ENCODE results near the gene RNASEH2B.

The RNASEH2B gene

DNA sequence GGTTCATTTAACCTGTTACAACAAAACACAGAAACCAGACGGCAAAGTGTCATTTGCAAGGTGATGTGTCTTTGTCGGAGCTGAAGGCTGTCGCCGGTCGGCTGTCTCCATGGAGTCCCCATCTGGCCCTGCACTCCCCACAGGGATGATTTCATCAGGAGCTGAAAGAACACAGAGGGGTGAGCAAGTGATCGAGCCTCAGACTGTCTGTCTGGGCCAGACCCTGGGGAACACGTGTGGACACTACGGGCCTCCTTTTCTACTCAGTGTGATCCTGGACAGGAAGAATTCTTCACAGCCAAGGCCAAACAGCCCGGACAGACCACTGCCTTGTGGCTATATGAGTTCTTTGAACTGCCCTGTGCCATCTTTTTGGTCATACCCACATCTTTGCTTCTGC, 85.1 kb downstream of the RNASEH2B start:
- TF ChIP-seq, protein P1, sequence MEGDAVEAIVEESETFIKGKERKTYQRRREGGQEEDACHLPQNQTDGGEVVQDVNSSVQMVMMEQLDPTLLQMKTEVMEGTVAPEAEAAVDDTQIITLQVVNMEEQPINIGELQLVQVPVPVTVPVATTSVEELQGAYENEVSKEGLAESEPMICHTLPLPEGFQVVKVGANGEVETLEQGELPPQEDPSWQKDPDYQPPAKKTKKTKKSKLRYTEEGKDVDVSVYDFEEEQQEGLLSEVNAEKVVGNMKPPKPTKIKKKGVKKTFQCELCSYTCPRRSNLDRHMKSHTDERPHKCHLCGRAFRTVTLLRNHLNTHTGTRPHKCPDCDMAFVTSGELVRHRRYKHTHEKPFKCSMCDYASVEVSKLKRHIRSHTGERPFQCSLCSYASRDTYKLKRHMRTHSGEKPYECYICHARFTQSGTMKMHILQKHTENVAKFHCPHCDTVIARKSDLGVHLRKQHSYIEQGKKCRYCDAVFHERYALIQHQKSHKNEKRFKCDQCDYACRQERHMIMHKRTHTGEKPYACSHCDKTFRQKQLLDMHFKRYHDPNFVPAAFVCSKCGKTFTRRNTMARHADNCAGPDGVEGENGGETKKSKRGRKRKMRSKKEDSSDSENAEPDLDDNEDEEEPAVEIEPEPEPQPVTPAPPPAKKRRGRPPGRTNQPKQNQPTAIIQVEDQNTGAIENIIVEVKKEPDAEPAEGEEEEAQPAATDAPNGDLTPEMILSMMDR (conservative IDR thresholded peaks at IDR 0.05; ENCODE audit: control insufficient read depth, insufficient read depth, low read depth, low read length) = no peak
- no peak for DNase-seq (ENCODE audit: low read depth)

DNA sequence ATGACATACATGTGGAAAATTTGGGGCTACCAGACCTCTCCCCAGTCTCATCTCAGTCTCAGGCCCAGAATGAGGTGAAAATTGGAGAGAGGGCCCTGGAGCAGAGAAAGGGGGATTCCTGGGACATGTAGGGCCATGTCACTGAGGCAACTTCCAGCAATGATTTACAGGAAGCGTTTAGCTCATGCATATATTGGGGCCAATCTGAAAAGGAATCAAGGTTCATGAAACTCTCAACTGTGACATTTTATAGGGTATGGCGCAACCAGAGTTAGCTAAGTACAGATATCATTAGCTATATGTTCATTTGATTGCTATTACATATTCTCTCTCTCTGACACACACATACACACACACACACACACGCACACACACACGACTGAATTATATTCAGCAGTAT, 86.3 kb downstream of the RNASEH2B start:
- no peak for DNase-seq (ENCODE audit: low read depth)
- no peak overlapping the region for H3K4me3 ChIP-seq (ENCODE audit: control insufficient read depth, low read depth, low read length)
- TF ChIP-seq, protein P1 (conservative IDR thresholded peaks at IDR 0.05; ENCODE audit: control insufficient read depth, insufficient read depth, low read depth, low read length) = no peak

More for the DNA sequence above, 85.1 kb downstream of the RNASEH2B start:
- H3K4me3 ChIP-seq (ENCODE audit: control insufficient read depth, low read depth, low read length) = no peak overlapping the region

DNA sequence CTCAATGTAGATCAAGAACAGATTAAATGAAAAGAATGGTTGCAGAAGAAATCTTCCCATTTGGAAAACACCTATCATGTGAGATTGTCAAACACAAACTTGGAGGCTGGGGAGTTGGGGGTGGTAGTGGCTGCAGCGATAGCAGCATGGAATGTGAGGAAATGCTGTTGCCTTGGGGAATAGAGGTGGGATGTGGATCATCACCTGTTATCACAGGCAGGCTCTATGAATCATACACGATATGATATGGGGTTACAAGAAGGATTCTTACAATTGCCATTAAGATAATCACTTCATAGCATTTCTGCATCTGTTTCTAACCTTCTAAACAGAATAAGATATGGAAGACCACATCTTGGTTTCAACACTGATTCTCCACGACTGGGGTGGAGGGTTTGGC, 88.7 kb downstream of the RNASEH2B start:
- TF ChIP-seq, protein P1 (conservative IDR thresholded peaks at IDR 0.05; ENCODE audit: control insufficient read depth, insufficient read depth, low read depth, low read length) = no peak
- DNase-seq (ENCODE audit: low read depth) = no peak

DNA sequence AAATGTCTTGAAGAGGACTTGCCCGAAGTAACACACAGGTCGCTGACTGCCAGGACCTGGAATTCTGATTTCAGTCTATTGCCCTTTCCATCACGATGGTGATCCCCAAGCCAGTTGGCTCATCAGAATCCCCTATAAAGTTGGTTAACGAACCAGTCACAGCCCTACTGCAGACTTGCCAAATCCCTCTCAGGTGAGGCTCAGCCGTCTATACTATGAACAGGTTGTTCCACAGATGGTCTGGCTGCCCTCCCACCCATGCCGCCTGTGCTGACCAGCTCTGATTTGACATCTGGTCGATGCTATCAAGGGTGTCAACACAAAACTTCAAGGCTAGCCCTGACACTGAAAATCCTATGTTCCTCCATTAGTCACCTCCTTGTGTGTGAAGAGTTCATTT, 90.0 kb downstream of the RNASEH2B start:
- no peak for DNase-seq (ENCODE audit: low read depth)
- TF ChIP-seq, protein P1 (conservative IDR thresholded peaks at IDR 0.05; ENCODE audit: control insufficient read depth, insufficient read depth, low read depth, low read length) = no peak
- no peak overlapping the region for H3K4me3 ChIP-seq (ENCODE audit: control insufficient read depth, low read depth, low read length)

More for the DNA sequence above, 88.7 kb downstream of the RNASEH2B start:
- no peak overlapping the region for H3K4me3 ChIP-seq (ENCODE audit: control insufficient read depth, low read depth, low read length)

DNA sequence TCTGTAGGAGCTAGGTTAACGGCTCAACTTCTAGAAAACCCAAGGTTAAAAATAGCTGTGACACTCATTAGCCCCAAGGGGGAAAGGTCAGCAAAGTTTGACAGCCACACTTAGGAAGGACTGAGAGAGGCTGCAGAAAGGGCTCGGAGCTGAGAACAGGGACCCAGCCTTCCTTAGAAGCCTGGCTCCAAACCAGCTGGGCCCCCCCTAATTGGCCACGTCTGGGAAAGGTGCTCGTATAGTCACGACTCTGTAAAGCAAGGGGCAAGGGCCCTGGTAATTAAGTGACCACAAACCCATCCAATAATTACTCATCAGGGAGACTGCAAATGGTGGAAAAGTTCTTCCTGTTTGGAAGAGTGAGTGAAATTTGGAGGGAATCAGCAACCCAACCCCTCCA, 90.5 kb downstream of the RNASEH2B start:
- no peak for DNase-seq (ENCODE audit: low read depth)
- no peak overlapping the region for H3K4me3 ChIP-seq (ENCODE audit: control insufficient read depth, low read depth, low read length)
- TF ChIP-seq, protein P1 (conservative IDR thresholded peaks at IDR 0.05; ENCODE audit: control insufficient read depth, insufficient read depth, low read depth, low read length) = no peak

DNA sequence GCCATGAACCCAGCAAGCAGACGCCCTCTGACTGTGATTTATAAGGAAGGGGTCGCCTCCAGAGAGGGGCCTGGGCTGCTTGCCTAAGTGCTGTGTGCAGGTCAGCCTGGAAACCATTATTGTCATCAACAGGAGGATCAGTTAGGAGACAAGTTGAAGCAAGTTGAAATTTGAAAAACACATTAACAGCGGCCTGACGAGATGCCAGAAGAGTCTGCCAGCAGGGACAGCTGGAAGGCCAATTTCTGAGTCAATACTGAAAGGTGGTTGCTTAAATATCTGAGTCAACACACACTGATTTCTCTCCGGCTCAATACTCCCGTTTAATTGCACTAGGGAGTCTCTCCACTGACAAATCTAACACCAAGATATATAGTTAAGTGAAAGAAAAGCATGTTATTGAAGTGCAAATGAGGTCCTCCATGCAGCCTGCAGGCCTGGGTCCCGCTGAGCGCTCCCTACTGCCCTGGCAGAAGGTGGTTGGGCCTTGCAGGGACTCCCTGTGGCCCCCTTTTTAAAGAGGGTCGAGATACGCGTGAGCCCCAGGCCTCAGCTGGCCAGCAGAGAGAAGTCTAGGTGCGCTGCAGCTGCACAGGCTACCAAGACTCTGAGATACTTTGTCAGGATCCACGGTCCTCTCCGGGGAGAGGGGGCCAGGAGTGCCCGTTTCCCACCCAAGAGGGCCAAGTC, 91.1 kb downstream of the RNASEH2B start:
- H3K4me3 ChIP-seq (ENCODE audit: control insufficient read depth, low read depth, low read length) = no peak overlapping the region
- TF ChIP-seq, protein P1 (conservative IDR thresholded peaks at IDR 0.05; ENCODE audit: control insufficient read depth, insufficient read depth, low read depth, low read length) = no peak
- peak; percentile 89 for DNase-seq (ENCODE audit: low read depth)
